Mesothelial cell of epicardium (in vitro differentiated cells): ENCODE data around the gene DLG3. TPM values are rescaled to one million over a fixed set of nuclear protein-coding genes. Genes with fewer than 3 reads are reported as not detected.

ENCODE experiments used
- DNase-seq, 2 experiments: peaks; one replicate each; pipeline ENCODE4 v3.0.0; 2021; ENCODE audit warnings: low spot score in 2 of 2; ENCODE audit not compliant: unreplicated experiment in 2 of 2
- H3K27ac Mint-ChIP-seq: 2 replicates; pipeline ENCODE4 v1.8.0; 2021; ENCODE audit warnings: mixed read lengths
- H3K27me3 Mint-ChIP-seq: 2 replicates; pipeline ENCODE4 v1.8.0; 2021; ENCODE audit warnings: low read depth, mixed read lengths
- H3K36me3 Mint-ChIP-seq: 2 replicates; pipeline ENCODE4 v1.8.0; 2021; ENCODE audit warnings: mixed read lengths
- H3K4me1 Mint-ChIP-seq: 2 replicates; pipeline ENCODE4 v1.8.0; 2021; ENCODE audit warnings: mixed read lengths
- H3K4me3 Mint-ChIP-seq: 2 replicates; pipeline ENCODE4 v1.8.0; 2021; ENCODE audit warnings: mild to moderate bottlenecking, moderate library complexity, mixed read lengths
- H3K9me3 Mint-ChIP-seq: 2 replicates; pipeline ENCODE4 v1.8.0; 2021; ENCODE audit warnings: mixed read lengths
- total RNA-seq: library from RNA; stranded (reverse); gene quantifications from 3 replicates; pipeline ENCODE4 v1.2.1, GENCODE V29; 2021
- TF ChIP-seq, protein P1 (sequence below): fragments of 200-600 bp; sonication (generic); IDR thresholded peaks from one replicate; pipeline ENCODE4 v1.5.0; 2021; ENCODE audit warnings: antibody characterized with exemption; ENCODE audit not compliant: unreplicated experiment

DLG3 gene
- total RNA-seq, 1 donor from 2014 or later = 39.1 TPM

DNA sequence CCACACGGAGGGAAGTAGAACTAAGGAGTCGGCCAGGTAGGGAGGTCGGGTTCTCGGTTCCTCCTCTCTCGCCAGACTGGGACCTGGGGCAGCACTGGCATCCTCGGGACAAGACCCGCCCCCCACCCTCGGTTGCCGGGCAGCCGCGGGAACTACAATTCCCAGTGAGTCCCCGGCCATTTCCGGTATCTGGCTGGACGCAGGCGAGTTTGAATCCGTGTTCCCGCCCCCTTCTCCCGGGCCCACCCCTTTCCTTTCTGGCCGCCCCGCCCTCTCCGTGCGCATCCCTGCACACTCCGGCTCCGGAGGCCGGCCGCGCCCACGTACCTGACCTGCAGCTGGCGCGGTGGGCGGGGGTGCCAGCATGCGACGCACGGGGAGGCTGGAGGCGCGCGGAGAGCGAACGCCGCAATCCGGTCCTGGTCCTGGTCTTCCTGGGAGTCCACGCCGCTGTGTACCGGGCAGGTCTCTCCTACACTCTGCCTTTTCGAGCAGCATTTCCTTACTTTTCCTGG is 10.2 kb upstream of the DLG3 start:
- peak overlapping the region; percentile 89 for H3K4me3 Mint-ChIP-seq
- no peaks in the 10 kb centered on the region for H3K36me3 Mint-ChIP-seq
- peak; percentile 53 to 68 for DNase-seq
- TF ChIP-seq, protein P1, sequence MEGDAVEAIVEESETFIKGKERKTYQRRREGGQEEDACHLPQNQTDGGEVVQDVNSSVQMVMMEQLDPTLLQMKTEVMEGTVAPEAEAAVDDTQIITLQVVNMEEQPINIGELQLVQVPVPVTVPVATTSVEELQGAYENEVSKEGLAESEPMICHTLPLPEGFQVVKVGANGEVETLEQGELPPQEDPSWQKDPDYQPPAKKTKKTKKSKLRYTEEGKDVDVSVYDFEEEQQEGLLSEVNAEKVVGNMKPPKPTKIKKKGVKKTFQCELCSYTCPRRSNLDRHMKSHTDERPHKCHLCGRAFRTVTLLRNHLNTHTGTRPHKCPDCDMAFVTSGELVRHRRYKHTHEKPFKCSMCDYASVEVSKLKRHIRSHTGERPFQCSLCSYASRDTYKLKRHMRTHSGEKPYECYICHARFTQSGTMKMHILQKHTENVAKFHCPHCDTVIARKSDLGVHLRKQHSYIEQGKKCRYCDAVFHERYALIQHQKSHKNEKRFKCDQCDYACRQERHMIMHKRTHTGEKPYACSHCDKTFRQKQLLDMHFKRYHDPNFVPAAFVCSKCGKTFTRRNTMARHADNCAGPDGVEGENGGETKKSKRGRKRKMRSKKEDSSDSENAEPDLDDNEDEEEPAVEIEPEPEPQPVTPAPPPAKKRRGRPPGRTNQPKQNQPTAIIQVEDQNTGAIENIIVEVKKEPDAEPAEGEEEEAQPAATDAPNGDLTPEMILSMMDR = no peak
- peaks cover 35% of the 10 kb centered on the region for H3K27me3 Mint-ChIP-seq
- peak overlapping the region; percentile 90 for H3K27ac Mint-ChIP-seq
- peaks cover 21% of the 10 kb centered on the region for H3K9me3 Mint-ChIP-seq
- peaks cover 11% of the 10 kb centered on the region for H3K4me1 Mint-ChIP-seq

DNA sequence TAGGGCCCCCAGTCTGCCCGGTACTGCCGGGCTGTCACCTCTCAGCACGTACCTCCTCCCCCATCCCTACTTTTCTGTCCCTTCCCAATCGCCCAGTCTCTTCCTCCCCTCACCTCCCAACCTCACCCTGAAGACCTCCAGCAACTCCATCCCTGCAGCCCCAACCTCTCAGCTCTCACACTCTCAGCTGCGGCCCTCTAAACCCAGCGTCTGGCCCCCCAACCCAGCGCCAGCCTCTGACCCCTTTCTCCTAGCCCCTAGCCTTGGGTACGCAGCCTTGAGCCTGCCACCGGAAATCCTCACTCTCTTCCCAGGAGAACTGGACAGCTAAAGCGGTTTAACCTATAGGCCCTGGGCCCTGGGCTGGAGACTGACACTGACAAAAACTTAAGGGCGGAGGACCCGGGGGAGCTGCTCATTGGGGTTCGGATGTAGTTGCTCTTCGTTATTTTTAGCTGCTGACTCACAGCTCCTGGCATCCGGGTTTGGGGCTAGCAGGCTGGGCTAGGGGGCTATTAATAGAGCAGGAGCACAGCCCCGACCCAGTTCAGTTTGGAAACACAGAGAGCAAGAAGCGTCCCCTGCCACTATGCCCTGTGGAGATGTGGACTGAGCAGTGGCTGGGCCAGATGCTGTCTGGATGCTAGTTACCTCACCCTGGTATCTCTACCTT is 9.6 kb upstream of the DLG3 start:
- TF ChIP-seq, protein P1 = no peak
- Mint-ChIP-seq H3K27ac (no peak overlapping the region), H3K27me3 (peaks cover 39% of the 10 kb centered on the region), H3K4me3 (peak overlapping the region; percentile 89), H3K36me3 (no peaks in the 10 kb centered on the region), H3K9me3 (peaks cover 17% of the 10 kb centered on the region), H3K4me1 (peaks cover 11% of the 10 kb centered on the region)
- DNase-seq = no peak

DNA sequence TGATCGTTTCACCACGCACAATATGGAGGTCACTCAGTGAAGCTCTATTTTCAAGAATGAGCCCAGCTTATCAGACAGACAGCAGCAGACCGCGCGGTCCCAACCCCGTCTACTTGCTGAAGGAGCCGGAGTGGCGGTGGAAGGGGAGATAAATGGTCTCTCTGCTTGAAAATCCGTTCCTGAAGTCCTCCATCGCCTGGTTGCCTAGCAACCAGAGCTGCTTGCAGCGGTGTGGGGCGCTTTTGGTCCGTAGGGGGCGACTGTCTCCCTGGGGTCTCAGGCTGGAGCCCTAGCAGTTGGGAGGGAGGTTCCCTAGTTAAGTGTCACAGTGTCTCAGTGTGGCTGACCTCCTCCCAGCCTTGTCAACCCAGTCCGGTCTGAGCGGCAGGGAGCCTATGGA is 8.3 kb upstream of the DLG3 start:
- TF ChIP-seq, protein P1 = no peak
- Mint-ChIP-seq H3K27me3 (peaks cover 50% of the 10 kb centered on the region), H3K4me3 (no peak overlapping the region), H3K9me3 (peaks cover 13% of the 10 kb centered on the region), H3K4me1 (peaks cover 11% of the 10 kb centered on the region), H3K36me3 (no peaks in the 10 kb centered on the region), H3K27ac (no peak overlapping the region)
- DNase-seq = no peak

GRCh38 chrX:70437011-70437410 is 7.6 kb upstream of the DLG3 start:
- Mint-ChIP-seq H3K27me3 (peaks cover 57% of the 10 kb centered on the region), H3K9me3 (peaks cover 13% of the 10 kb centered on the region), H3K36me3 (no peaks in the 10 kb centered on the region), H3K4me3 (no peak overlapping the region), H3K27ac (no peak overlapping the region), H3K4me1 (peaks cover 11% of the 10 kb centered on the region)
- TF ChIP-seq, protein P1 = no peak
- DNase-seq = no peak

- no peak for DNase-seq
- Mint-ChIP-seq H3K4me1 (peaks cover 10% of the 10 kb centered on the region), H3K36me3 (no peaks in the 10 kb centered on the region), H3K27me3 (peaks cover 68% of the 10 kb centered on the region), H3K4me3 (no peak overlapping the region), H3K27ac (no peak overlapping the region), H3K9me3 (peaks cover 12% of the 10 kb centered on the region)
- TF ChIP-seq, protein P1 = no peak
Observed at GRCh38 chrX:70437921-70438665, 6.5 kb upstream of the DLG3 start.
